Immature natural killer cell (primary cell): Measurements from ENCODE around the gene WASF1. TPM values are rescaled to one million over a fixed set of nuclear protein-coding genes. Genes with fewer than 3 reads are reported as not detected.

Experiments used
- DNase-seq, 3 donors: peaks; one replicate each; pipeline ENCODE4 v3.0.0; 2022; ENCODE audit warnings: mixed read lengths in 1 of 3
- H3K27ac Mint-ChIP-seq, 6 donors: one replicate each; pipeline ENCODE4 v1.8.0; 2020; ENCODE audit warnings: mixed read lengths in 6 of 6, mild to moderate bottlenecking in 5 of 6, inconsistent platforms in 4 of 6, moderate library complexity in 3 of 6
- H3K27me3 Mint-ChIP-seq, 3 donors: one replicate each; pipeline ENCODE4 v1.8.0; 2020 to 2021; ENCODE audit warnings: low read depth in 3 of 3, mild to moderate bottlenecking in 3 of 3, mixed read lengths in 3 of 3, moderate library complexity in 3 of 3, inconsistent platforms in 1 of 3
- H3K36me3 Mint-ChIP-seq, 3 donors: one replicate each; pipeline ENCODE4 v1.8.0; 2020; ENCODE audit warnings: mixed read lengths in 3 of 3, inconsistent platforms in 2 of 3, mild to moderate bottlenecking in 2 of 3
- H3K4me1 Mint-ChIP-seq, 2 donors: one replicate each; pipeline ENCODE4 v1.8.0; 2020; ENCODE audit warnings: inconsistent platforms in 2 of 2, mild to moderate bottlenecking in 2 of 2, mixed read lengths in 2 of 2, moderate library complexity in 1 of 2
- H3K4me3 Mint-ChIP-seq, 5 donors: one replicate each; pipeline ENCODE4 v1.8.0; 2020; ENCODE audit warnings: mild to moderate bottlenecking in 5 of 5, mixed read lengths in 5 of 5, inconsistent platforms in 3 of 5, moderate library complexity in 3 of 5
- H3K9me3 Mint-ChIP-seq, 6 donors: one replicate each; pipeline ENCODE4 v1.8.0; 2020; ENCODE audit warnings: mild to moderate bottlenecking in 6 of 6, mixed read lengths in 6 of 6, inconsistent platforms in 4 of 6, moderate library complexity in 3 of 6
- polyA plus RNA-seq, 3 donors: library from polyadenylated mRNA; unstranded; fragments of 300-500 nt; fragmentation: Illumina TruSeq; gene quantifications; one replicate each; pipeline ENCODE4 v1.2.3, GENCODE V29; 2021

WASF1 gene
- under 1 TPM in 2 of 3 donors, not detected in 1; 0.34 to 0.52 TPM for polyA plus RNA-seq

DNA sequence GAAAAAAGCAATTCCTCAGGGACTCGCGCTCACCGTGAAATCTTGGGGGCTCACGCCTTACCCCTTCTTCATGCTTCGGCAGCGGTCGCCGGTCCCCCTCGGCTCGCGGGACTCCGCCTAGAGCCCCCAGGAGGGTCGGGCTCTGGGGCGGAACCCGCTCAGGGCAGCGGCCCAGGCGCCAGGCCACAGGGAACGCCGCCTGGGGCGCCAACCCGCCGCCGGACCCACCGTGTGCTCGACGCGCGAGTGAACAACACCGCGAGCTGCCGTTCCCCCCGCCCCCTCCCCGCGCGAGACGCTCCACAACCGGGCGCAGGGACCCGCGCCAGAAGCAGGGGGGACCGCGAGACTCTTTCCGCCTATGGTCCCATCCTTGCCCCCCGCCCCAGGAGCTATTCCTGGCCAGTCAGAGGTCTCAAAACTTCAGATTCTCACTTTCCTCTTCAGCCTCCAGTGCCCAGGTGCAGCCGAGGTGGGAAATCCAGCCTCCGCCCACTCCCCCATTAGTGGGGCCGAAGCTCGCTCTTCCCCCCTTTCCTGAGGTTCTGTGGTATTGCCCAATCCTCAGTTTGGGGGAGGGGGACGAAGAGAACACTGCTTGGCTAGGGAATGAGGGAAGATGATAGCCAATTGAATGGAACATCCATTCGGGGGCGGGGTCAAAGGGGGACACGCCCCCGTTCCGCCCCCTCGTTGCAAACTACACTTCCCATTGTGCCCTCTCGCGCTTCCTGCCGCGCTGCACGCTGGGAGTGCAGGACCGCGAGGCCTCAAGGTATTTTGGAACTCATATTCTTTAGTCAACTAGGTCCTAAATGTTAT, at the start of gene WASF1:
WASF1 (minus strand) TSS at position 265 of the 822 bp plus-strand sequence. CDS start 52,069 bp downstream, outside the sequence.
- Mint-ChIP-seq H3K4me3 (peak within 1 kb of the TSS; percentile 80 to 88 (median 83)), H3K4me1 (peaks cover 7 to 12% of the 10 kb centered on the region in 2 donors), H3K36me3 (no peaks in the 10 kb centered on the region), H3K27me3 (peaks cover 4 to 20% (median 10%) of the 10 kb centered on the region in 3 donors), H3K9me3 (no peaks in the 10 kb centered on the region), H3K27ac (peak within 1 kb of the TSS in 5 of 6 donors; percentile 10 to 67 (median 26))
- DNase-seq, result peak; percentile 88 to 89 (median 89)

GRCh38 chr6:110226261-110226660, 46.8 kb upstream of the WASF1 start:
- peak overlapping the region in 1 of 6 donors; percentile 64 for H3K27ac Mint-ChIP-seq
- H3K27me3 Mint-ChIP-seq, result no peaks in the 10 kb centered on the region
- H3K36me3 Mint-ChIP-seq, result peaks cover 11 to 38% (median 17%) of the 10 kb centered on the region in 3 donors
- no peaks in the 10 kb centered on the region for H3K9me3 Mint-ChIP-seq
- no peak overlapping the region for H3K4me3 Mint-ChIP-seq
- no peaks in the 10 kb centered on the region for H3K4me1 Mint-ChIP-seq
- no peak for DNase-seq

DNA sequence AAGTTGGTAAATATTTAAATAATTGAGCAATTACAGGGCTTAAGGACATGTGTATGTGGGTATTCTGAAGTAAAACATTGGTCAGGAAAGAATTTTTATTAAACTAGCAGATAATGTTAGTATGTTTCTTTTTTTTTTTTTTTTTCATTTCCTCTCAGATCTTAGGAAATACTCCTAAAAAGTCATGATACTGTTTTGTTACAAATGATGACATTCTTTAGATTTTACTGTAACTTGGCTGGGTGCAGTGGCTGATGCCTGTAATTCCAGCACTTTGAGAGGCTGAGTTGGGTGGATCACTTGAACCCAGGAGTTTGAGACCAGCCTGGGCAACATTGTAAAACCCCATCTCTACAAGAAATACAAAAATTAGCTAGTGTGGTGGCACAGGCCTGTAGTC, 42.3 kb upstream of the WASF1 start:
- Mint-ChIP-seq H3K4me1 (no peaks in the 10 kb centered on the region), H3K36me3 (peaks cover 31 to 55% (median 32%) of the 10 kb centered on the region in 3 donors)

DNA sequence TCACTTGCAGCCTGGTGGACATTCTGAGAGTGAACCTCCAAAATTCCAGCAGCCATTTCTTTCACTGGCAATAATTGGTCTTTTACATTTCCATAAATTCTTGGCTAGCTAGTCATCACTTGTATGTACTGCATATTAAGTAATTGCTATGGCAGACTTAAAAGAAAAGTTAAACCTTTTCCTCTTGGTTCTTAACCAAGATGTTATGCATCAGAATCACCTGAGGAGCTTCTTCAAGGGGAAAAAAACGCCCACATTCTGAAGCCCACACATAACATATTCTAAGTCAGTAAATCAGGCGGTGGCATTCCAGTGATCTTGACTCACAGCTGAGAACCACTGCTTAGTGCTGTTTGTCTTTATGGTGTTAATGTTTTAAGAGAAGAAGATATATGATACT, 37.8 kb upstream of the WASF1 start:
- H3K4me1 Mint-ChIP-seq, result no peaks in the 10 kb centered on the region
- no peak for DNase-seq
- H3K36me3 Mint-ChIP-seq, result peaks cover 37 to 56% (median 40%) of the 10 kb centered on the region in 3 donors
- no peaks in the 10 kb centered on the region for H3K9me3 Mint-ChIP-seq
- no peak overlapping the region for H3K27ac Mint-ChIP-seq
- no peak overlapping the region for H3K4me3 Mint-ChIP-seq
- no peaks in the 10 kb centered on the region for H3K27me3 Mint-ChIP-seq

More for the DNA sequence above, 42.3 kb upstream of the WASF1 start:
- Mint-ChIP-seq H3K4me3 (no peak overlapping the region), H3K9me3 (no peaks in the 10 kb centered on the region), H3K27me3 (no peaks in the 10 kb centered on the region), H3K27ac (no peak overlapping the region)
- no peak for DNase-seq

DNA sequence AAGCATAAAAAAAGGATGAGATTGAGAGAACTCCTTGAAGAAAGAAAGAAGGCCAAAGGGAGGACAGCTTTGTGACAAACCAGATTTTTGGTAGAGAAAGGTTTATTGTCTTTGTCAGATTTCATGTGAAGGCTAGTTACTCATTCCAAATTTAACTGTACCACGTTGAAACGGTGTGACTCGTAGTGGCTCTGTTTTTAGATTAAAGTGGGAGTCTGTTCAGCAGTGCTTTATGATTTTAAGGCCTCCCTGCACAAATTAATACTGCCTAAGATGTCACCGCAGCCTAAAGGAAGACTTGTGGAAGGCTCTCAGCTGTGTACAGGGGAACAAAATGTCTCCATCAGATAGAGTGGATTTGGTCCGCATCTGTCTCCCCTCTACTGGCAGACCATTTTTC, 36.7 kb upstream of the WASF1 start:
- Mint-ChIP-seq H3K27me3 (no peaks in the 10 kb centered on the region), H3K27ac (peak overlapping the region in 1 of 6 donors; percentile 27), H3K9me3 (no peaks in the 10 kb centered on the region), H3K36me3 (peaks cover 38 to 61% (median 40%) of the 10 kb centered on the region in 3 donors), H3K4me3 (no peak overlapping the region), H3K4me1 (no peaks in the 10 kb centered on the region)
- no peak for DNase-seq

GRCh38 chr6:110214338-110214737, 34.9 kb upstream of the WASF1 start:
- DNase-seq, result no peak
- H3K4me1 Mint-ChIP-seq, result no peaks in the 10 kb centered on the region
- no peak overlapping the region for H3K4me3 Mint-ChIP-seq
- no peaks in the 10 kb centered on the region for H3K27me3 Mint-ChIP-seq
- H3K36me3 Mint-ChIP-seq, result peaks cover 34 to 61% (median 37%) of the 10 kb centered on the region in 3 donors
- no peaks in the 10 kb centered on the region for H3K9me3 Mint-ChIP-seq
- no peak overlapping the region for H3K27ac Mint-ChIP-seq

GRCh38 chr6:110211753-110212152, 32.3 kb upstream of the WASF1 start:
- Mint-ChIP-seq H3K9me3 (no peaks in the 10 kb centered on the region), H3K27ac (no peak overlapping the region), H3K36me3 (peaks cover 32 to 56% (median 38%) of the 10 kb centered on the region in 3 donors), H3K4me1 (no peaks in the 10 kb centered on the region), H3K4me3 (no peak overlapping the region), H3K27me3 (no peaks in the 10 kb centered on the region)
- DNase-seq, result no peak

DNA sequence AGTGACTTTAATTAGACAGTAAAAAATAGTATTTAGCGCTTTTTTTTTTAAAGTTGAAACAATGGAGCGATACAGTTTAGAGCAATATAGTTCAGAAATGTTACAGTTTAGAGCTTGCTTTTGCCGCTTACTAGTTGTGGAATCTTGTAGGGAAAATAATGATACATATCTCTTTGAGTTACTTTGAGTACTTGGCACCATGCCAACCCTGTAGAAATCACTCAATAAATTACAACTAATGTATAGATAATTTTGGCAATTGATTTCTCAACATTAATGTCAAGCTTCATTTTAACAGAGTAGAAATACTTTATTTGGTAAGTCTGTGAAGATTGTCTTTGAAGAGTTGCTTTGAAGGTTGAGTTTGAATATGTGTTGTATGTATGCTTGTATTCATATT, 28.2 kb upstream of the WASF1 start:
- Mint-ChIP-seq H3K4me1 (peaks cover 5 to 10% of the 10 kb centered on the region in 2 donors), H3K4me3 (no peak overlapping the region)

GRCh38 chr6:110201151-110201884, 21.8 kb upstream of the WASF1 start:
- no peaks in the 10 kb centered on the region for H3K9me3 Mint-ChIP-seq
- peaks cover 15 to 49% of the 10 kb centered on the region in 2 donors for H3K4me1 Mint-ChIP-seq
- H3K27ac Mint-ChIP-seq, result no peak overlapping the region
- H3K27me3 Mint-ChIP-seq, result no peaks in the 10 kb centered on the region
- no peak for DNase-seq
- no peak overlapping the region for H3K4me3 Mint-ChIP-seq
- H3K36me3 Mint-ChIP-seq, result no peaks in the 10 kb centered on the region

More for the DNA sequence above, 28.2 kb upstream of the WASF1 start:
- no peaks in the 10 kb centered on the region for H3K9me3 Mint-ChIP-seq
- no peak for DNase-seq
- H3K36me3 Mint-ChIP-seq, result peaks cover 17 to 36% (median 25%) of the 10 kb centered on the region in 3 donors
- H3K27ac Mint-ChIP-seq, result no peak overlapping the region
- no peaks in the 10 kb centered on the region for H3K27me3 Mint-ChIP-seq

GRCh38 chr6:110198561-110198960, 19.1 kb upstream of the WASF1 start:
- no peak overlapping the region for H3K27ac Mint-ChIP-seq
- DNase-seq, result no peak
- no peaks in the 10 kb centered on the region for H3K27me3 Mint-ChIP-seq
- H3K9me3 Mint-ChIP-seq, result no peaks in the 10 kb centered on the region
- no peak overlapping the region for H3K4me3 Mint-ChIP-seq
- H3K36me3 Mint-ChIP-seq, result peaks cover 3 to 9% (median 7%) of the 10 kb centered on the region in 3 donors
- H3K4me1 Mint-ChIP-seq, result peaks cover 10 to 68% of the 10 kb centered on the region in 2 donors

- Mint-ChIP-seq H3K4me1 (peaks cover 8 to 54% of the 10 kb centered on the region in 2 donors), H3K36me3 (peaks cover 3 to 10% (median 7%) of the 10 kb centered on the region in 3 donors), H3K27me3 (no peaks in the 10 kb centered on the region), H3K27ac (no peak overlapping the region), H3K9me3 (no peaks in the 10 kb centered on the region), H3K4me3 (no peak overlapping the region)
- DNase-seq, result no peak
Observed at GRCh38 chr6:110196874-110197273, 17.4 kb upstream of the WASF1 start.

DNA sequence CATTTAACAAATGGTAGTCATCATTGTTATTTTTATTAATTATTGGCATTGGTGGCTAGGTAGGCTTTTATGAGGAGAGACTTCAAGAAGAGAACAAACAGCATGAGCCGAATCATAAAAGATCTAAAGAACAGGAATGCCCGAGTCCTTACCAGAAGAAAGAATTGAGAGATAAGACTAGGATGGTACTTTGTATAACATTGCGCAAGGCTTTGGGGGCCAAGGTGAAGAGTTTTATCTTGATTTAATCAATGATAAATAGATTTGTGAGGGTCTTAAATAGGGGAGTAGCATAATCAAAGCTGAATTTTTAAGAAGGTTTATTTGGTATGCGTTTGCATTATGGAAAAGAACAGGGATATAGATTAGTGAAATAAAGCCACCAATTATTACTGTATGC, 16.2 kb upstream of the WASF1 start:
- Mint-ChIP-seq H3K27me3 (no peaks in the 10 kb centered on the region), H3K27ac (no peak overlapping the region), H3K9me3 (no peaks in the 10 kb centered on the region), H3K4me1 (peaks cover 8 to 41% of the 10 kb centered on the region in 2 donors), H3K36me3 (peaks cover 3 to 10% (median 7%) of the 10 kb centered on the region in 3 donors), H3K4me3 (no peak overlapping the region)
- DNase-seq, result no peak

DNA sequence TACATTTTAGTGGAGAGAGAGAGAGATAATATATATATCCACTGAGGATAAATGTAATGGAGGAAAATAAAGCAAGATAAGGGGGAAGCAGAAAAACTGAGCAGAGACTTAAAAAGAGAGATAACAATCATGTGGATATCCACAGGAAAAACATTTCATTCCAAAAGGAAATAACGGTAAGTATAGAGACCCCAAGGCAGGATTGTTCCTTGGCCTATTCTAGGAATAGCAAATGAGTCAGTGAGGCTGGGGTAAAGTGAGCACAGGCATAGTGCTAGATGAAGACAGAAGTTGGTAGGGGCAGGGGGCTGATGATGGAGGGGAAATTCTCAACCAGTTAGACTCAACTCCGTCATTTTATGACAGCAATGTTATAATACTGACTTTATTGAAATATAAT, 12.0 kb upstream of the WASF1 start:
- peaks cover 3 to 10% (median 7%) of the 10 kb centered on the region in 3 donors for H3K36me3 Mint-ChIP-seq
- no peaks in the 10 kb centered on the region for H3K9me3 Mint-ChIP-seq
- DNase-seq, result no peak
- peaks cover 12 to 25% of the 10 kb centered on the region in 2 donors for H3K4me1 Mint-ChIP-seq
- no peak overlapping the region for H3K27ac Mint-ChIP-seq
- no peak overlapping the region for H3K4me3 Mint-ChIP-seq
- no peaks in the 10 kb centered on the region for H3K27me3 Mint-ChIP-seq

GRCh38 chr6:110190726-110191125, 11.3 kb upstream of the WASF1 start:
- Mint-ChIP-seq H3K4me3 (no peak overlapping the region), H3K36me3 (peaks cover 3 to 10% (median 7%) of the 10 kb centered on the region in 3 donors), H3K27ac (no peak overlapping the region), H3K4me1 (peaks cover 18 to 26% of the 10 kb centered on the region in 2 donors), H3K27me3 (no peaks in the 10 kb centered on the region), H3K9me3 (no peaks in the 10 kb centered on the region)
- DNase-seq, result no peak
